Adrenal gland (tissue), 12 donors: ENCODE data around the gene DDX41. TPM values are rescaled to one million over a fixed set of nuclear protein-coding genes. Genes with fewer than 3 reads are reported as not detected.
A peak's percentile ranks its signal among the peaks of the same experiment; 100 is the strongest.
"Not testable (repeated sequence)": the region's sequence is repeated elsewhere in the genome, so short reads cannot be mapped to it uniquely, and the experiment has no call there.

Experiments
- DNase-seq, 7 donors: peaks; one replicate each; pipeline ENCODE4 v3.0.0-alpha.2; 2019 to 2020
- H3K27ac ChIP-seq, 5 donors: fragments of 200-600 bp; sonication (generic) in 4 of 5; 1 replicate in 3 of 5; 2 replicates in 2 of 5; pipeline versions ENCODE4 v1.5.1 to v1.8.0; 2016 to 2020; ENCODE audit warnings: mild to moderate bottlenecking in 1 of 5
- H3K27me3 ChIP-seq: fragments of 200-600 bp; 2 replicates; pipeline ENCODE4 v1.8.0; 2021
- H3K36me3 ChIP-seq, 2 donors: fragments of 200-600 bp; replicated peaks in 1 of 2; 1 replicate in 1 of 2; 2 replicates in 1 of 2; pipeline versions ENCODE4 v1.5.1 to v1.8.0; 2018 to 2022
- H3K4me1 ChIP-seq, 2 donors: fragments of 200-600 bp; replicated peaks in 1 of 2; 1 replicate in 1 of 2; 2 replicates in 1 of 2; pipeline versions ENCODE4 v1.5.1 to v1.8.0; 2018 to 2021
- H3K4me3 ChIP-seq, 4 donors: fragments of 200-600 bp; sonication (generic) in 3 of 4; one replicate each; pipeline ENCODE4 v1.5.1; 2016 to 2018
- H3K9me3 ChIP-seq, 3 donors: fragments of 200-600 bp; sonication (generic) in 1 of 3; replicated peaks in 1 of 3; 1 replicate in 2 of 3; 2 replicates in 1 of 3; pipeline versions ENCODE4 v1.5.1 to v1.8.0; 2016 to 2021
- CTCF ChIP-seq, 6 experiments: fragments of 450-650 bp in 4 of 6; fragments of 200-600 bp in 2 of 6; sonication (generic) in 1 of 6; IDR thresholded peaks; 1 replicate in 5 of 6; 2 replicates in 1 of 6; pipeline versions ENCODE4 v1.5.1 to v1.8.0; 2016 to 2021; ENCODE audit warnings: antibody characterized with exemption in 6 of 6, mild to moderate bottlenecking in 2 of 6, moderate library complexity in 1 of 6
- POLR2A ChIP-seq, 2 donors: fragments of 450-650 bp; IDR thresholded peaks; one replicate each; pipeline ENCODE4 v1.6.1; 2017; ENCODE audit warnings: antibody characterized with exemption in 2 of 2, mild to moderate bottlenecking in 2 of 2, moderate library complexity in 1 of 2
- WGBS, 4 donors: extraction: QIAGEN DNeasy Blood & Tissue Kit in 2 of 4; methylation state at CpG; one replicate each; pipeline versions ENCODE4 v1.1.5 to v1.1.7; 2013 to 2017; 5-methylcytosine and 5-hydroxymethylcytosine counted together
- intact Hi-C, 2 donors: fragments of 100-400 bp; cut with DNase I; formaldehyde crosslinking; loops; one replicate each; pipeline versions ENCODE4 v1.14.1 to v1.15.0; 2022 to 2023
- polyA plus RNA-seq, 3 donors: library from polyadenylated mRNA; stranded (reverse); fragments of 200-250 nt in 2 of 3; fragments of 350-450 nt in 1 of 3; fragmentation: Illumina TruSeq in 1 of 3; extraction: RNeasy Lipid Tissue Mini Kit (QIAGEN cat#74804) in 1 of 3; gene quantifications; one replicate each; pipeline ENCODE4 v1.2.3, GENCODE V29; 2013 to 2014
- total RNA-seq, 9 donors: library from RNA; depleted of rRNA in 4 of 9; stranded (reverse); fragments of >200 nt in 4 of 9; fragments of 120-200 nt in 1 of 9; fragmentation: NEBNext Ultra II Directional in 1 of 9; extraction: Animal tissue kit (Norgen Biotek cat#: 25700) in 1 of 9; gene quantifications; one replicate each; pipeline versions ENCODE4 v1.1.0 to v1.2.4, GENCODE V29; 2013 to 2023
- donor health status: healthy with polysubstance abuse.
- donor health status: Bipolar disorder and iron deficiency.
- donor health status: DM: yes; HTN: yes; CAD: no.
- donor health status: DM: no; HTN: no; CAD: no.
- donor health status: DM: no; HTN: no; CAD: no.
- donor health status: DM: yes; HTN: yes; CAD: no.

DDX41 gene
- total and polyA plus RNA-seq, 12 donors = 47.0 to 180 (median 116) TPM

GRCh38 chr5:177536386-177536785 is 19.6 kb upstream of the DDX41 start:
- H3K27ac ChIP-seq = no peak overlapping the region
- no peak overlapping the region for H3K4me3 ChIP-seq
- peaks cover 0 to 49% of the 10 kb centered on the region in 2 donors for H3K36me3 ChIP-seq
- no peak for DNase-seq
- H3K9me3 ChIP-seq = no peaks in the 10 kb centered on the region
- TF ChIP-seq CTCF (IDR thresholded peaks at IDR 0.05) (no peak), POLR2A (IDR thresholded peaks at IDR 0.05) (no peak)
- WGBS, 4 donors = 83 to 96% (median 92%) methylated on average over 8 to 10 of the region's 10 CpGs
- H3K27me3 ChIP-seq = no peaks in the 10 kb centered on the region
- peaks cover 7 to 33% of the 10 kb centered on the region in 2 donors for H3K4me1 ChIP-seq
- intact Hi-C loops = no loop called here

GRCh38 chr5:177535125-177535524 is 18.4 kb upstream of the DDX41 start:
- TF ChIP-seq POLR2A (IDR thresholded peaks at IDR 0.05) (no peak), CTCF (IDR thresholded peaks at IDR 0.05) (no peak)
- no peak overlapping the region for H3K27ac ChIP-seq

GRCh38 chr5:177534433-177534832 is 17.7 kb upstream of the DDX41 start:
- H3K4me3 ChIP-seq, H3K9me3 ChIP-seq, H3K27ac ChIP-seq, DNase-seq, intact Hi-C loops, H3K27me3 ChIP-seq: not testable (repeated sequence)
- H3K4me1 ChIP-seq = peaks cover 7 to 31% of the 10 kb centered on the region in 2 donors
- WGBS, 4 donors = 96 to 98% (median 96%) methylated on average over 7 of the region's 7 CpGs
- peaks cover 0 to 61% of the 10 kb centered on the region in 2 donors for H3K36me3 ChIP-seq

More at GRCh38 chr5:177535125-177535524, 18.4 kb upstream of the DDX41 start:
- Histone ChIP-seq H3K9me3 (no peaks in the 10 kb centered on the region), H3K4me3 (no peak overlapping the region), H3K4me1 (peaks cover 7 to 35% of the 10 kb centered on the region in 2 donors), H3K36me3 (peaks cover 0 to 61% of the 10 kb centered on the region in 2 donors), H3K27me3 (no peaks in the 10 kb centered on the region)
- DNase-seq = no peak
- intact Hi-C loops = no loop called here
- 88 to 93% (median 92%) methylated on average over 7 of the region's 7 CpGs for WGBS, 4 donors

GRCh38 chr5:177531209-177531940 is 14.6 kb upstream of the DDX41 start:
- H3K36me3 ChIP-seq = peaks cover 0 to 73% of the 10 kb centered on the region in 2 donors
- intact Hi-C loops = no loop called here
- H3K4me3 ChIP-seq = no peak overlapping the region
- TF ChIP-seq POLR2A (IDR thresholded peaks at IDR 0.05) (no peak), CTCF (IDR thresholded peaks at IDR 0.05) (no peak)
- 79 to 83% (median 81%) methylated on average over 10 to 27 of the region's 27 CpGs for WGBS, 4 donors
- H3K27me3 ChIP-seq = no peaks in the 10 kb centered on the region
- H3K9me3 ChIP-seq = no peaks in the 10 kb centered on the region
- H3K27ac ChIP-seq = peak overlapping the region in 2 of 5 donors; percentile 17 to 30
- H3K4me1 ChIP-seq = peaks cover 0 to 11% of the 10 kb centered on the region in 2 donors
- peak in 2 of 7 donors; percentile 38 to 53 for DNase-seq

- Histone ChIP-seq H3K9me3 (no peaks in the 10 kb centered on the region), H3K4me1 (peaks cover 0 to 11% of the 10 kb centered on the region in 2 donors), H3K27ac (no peak overlapping the region), H3K4me3 (no peak overlapping the region), H3K27me3 (no peaks in the 10 kb centered on the region), H3K36me3 (peaks cover 0 to 73% of the 10 kb centered on the region in 2 donors)
- TF ChIP-seq CTCF (IDR thresholded peaks at IDR 0.05) (no peak), POLR2A (IDR thresholded peaks at IDR 0.05) (no peak)
- intact Hi-C loops = no loop called here
- DNase-seq = peak in 1 of 7 donors; percentile 5
- 65 to 89% (median 83%) methylated on average over 3 of the region's 3 CpGs for WGBS, 4 donors
These were observed 13.9 kb upstream of the DDX41 start for GRCh38 chr5:177530638-177531037.
